ENCODE results near the gene BEND7.

DNA sequence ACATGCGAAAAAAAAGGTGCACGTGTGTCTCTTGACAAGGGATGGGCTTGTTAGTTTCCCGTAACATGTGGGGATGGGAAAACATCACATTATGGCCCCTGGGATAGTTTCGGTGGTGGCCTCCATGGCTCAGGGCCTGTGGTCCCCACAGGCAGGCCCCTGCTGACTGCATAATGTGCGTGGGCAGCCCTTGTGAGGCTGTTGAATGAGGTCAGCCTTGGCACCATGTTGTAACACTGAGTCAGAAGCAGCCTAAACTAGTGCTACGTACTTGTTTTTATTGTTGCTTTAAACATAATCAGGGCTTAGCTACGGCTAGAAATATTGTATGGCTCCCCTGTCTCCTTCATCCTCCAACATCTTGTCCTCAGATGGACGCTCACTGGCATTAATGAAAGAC is 80.6 kb downstream of the BEND7 start:
- TF ChIP-seq POLR2A (IDR thresholded peaks at IDR 0.05; ENCODE audit: low read length) (no peak), GATA1 (IDR thresholded peaks at IDR 0.05; ENCODE audit: low read depth, low read length) (no peak)

Measured in erythroblast (primary cell).